Neural cell (in vitro differentiated cells): ENCODE measurements around the gene PRR18. TPM values are rescaled to one million over a fixed set of nuclear protein-coding genes. Genes with fewer than 3 reads are reported as not detected.

Experiments used
- H2AFZ ChIP-seq: fragments of 200-600, 300-800 bp; sonication (generic), shearing (Covaris generic); 2 replicates; pipeline ENCODE4 v1.6.0; 2014; ENCODE audit warnings: low read depth, mild to moderate bottlenecking, antibody characterized with exemption, low read length, moderate library complexity
- H3F3A ChIP-seq: fragments of 200-600 bp; shearing (Covaris generic); 2 replicates; pipeline ENCODE4 v1.6.1; 2016; ENCODE audit warnings: mild to moderate bottlenecking, moderate library complexity, mixed read lengths, antibody characterized with exemption, low read length; ENCODE audit not compliant: insufficient read depth, poor library complexity, severe bottlenecking
- H3K27ac ChIP-seq: fragments of 200-600, 300-800 bp; sonication (generic), shearing (Covaris generic); 2 replicates; pipeline ENCODE4 v1.5.1; 2014; ENCODE audit warnings: mild to moderate bottlenecking, low read length, moderate library complexity
- H3K27me3 ChIP-seq: fragments of 300-800, 200-600 bp; sonication (generic), shearing (Covaris generic); 2 replicates; pipeline ENCODE4 v1.6.0; 2014; ENCODE audit warnings: mild to moderate bottlenecking, low read depth, low read length, moderate library complexity; ENCODE audit not compliant: insufficient read depth
- H3K36me3 ChIP-seq: fragments of 300-800, 200-600 bp; sonication (generic), shearing (Covaris generic); 2 replicates; pipeline ENCODE4 v1.5.1; 2014; ENCODE audit warnings: mild to moderate bottlenecking, antibody characterized with exemption, low read length, moderate library complexity; ENCODE audit not compliant: insufficient read depth
- H3K4me2 ChIP-seq: fragments of 300-800, 200-600 bp; sonication (generic), shearing (Covaris generic); 2 replicates; pipeline ENCODE4 v1.6.0; 2014; ENCODE audit warnings: mild to moderate bottlenecking, low read length
- H3K4me3 ChIP-seq: fragments of 300-800, 200-600 bp; sonication (generic), shearing (Covaris generic); 2 replicates; pipeline ENCODE4 v1.5.1; 2014; ENCODE audit warnings: mild to moderate bottlenecking, low read length, moderate library complexity
- H3K79me2 ChIP-seq: fragments of 200-600 bp; shearing (Covaris generic); replicated peaks from 2 replicates; pipeline ENCODE4 v1.6.0; 2014; ENCODE audit warnings: mild to moderate bottlenecking, low read length, moderate library complexity; ENCODE audit not compliant: insufficient read depth
- H3K9ac ChIP-seq: fragments of 300-800, 200-600 bp; sonication (generic), shearing (Covaris generic); 2 replicates; pipeline ENCODE4 v1.6.1; 2016; ENCODE audit warnings: mild to moderate bottlenecking, low read length, mixed read lengths
- H3K9me2 ChIP-seq: fragments of 200-600 bp; shearing (Covaris generic); 2 replicates; pipeline ENCODE4 v1.6.1; 2016; ENCODE audit warnings: mild to moderate bottlenecking, low read length, mixed read lengths; ENCODE audit not compliant: insufficient read depth
- H3K9me3 ChIP-seq: fragments of 200-600, 300-800 bp; sonication (generic), shearing (Covaris generic); 2 replicates; pipeline ENCODE4 v1.6.1; 2016; ENCODE audit warnings: mild to moderate bottlenecking, mixed run types, low read length, moderate library complexity, mixed read lengths
- H4K20me1 ChIP-seq: fragments of 200-600 bp; shearing (Covaris generic); 2 replicates; pipeline ENCODE4 v1.6.1; 2016; ENCODE audit warnings: mild to moderate bottlenecking, mixed run types; ENCODE audit not compliant: insufficient read depth
- EP300 ChIP-seq: fragments of 450-650 bp; conservative IDR thresholded peaks from 2 replicates; pipeline ENCODE4 v1.6.1; 2014; ENCODE audit warnings: antibody characterized with exemption, mild to moderate bottlenecking, moderate library complexity; ENCODE audit not compliant: poor library complexity, severe bottlenecking
- MXI1 ChIP-seq: fragments of 450-650 bp; conservative IDR thresholded peaks from 2 replicates; pipeline ENCODE4 v1.6.1; 2014; ENCODE audit warnings: antibody characterized with exemption, mild to moderate bottlenecking; ENCODE audit not compliant: poor library complexity, severe bottlenecking
- TAF1 ChIP-seq: IDR thresholded peaks from 2 replicates; pipeline ENCODE4 v1.6.1; 2012; ENCODE audit warnings: low read depth
- polyA plus RNA-seq: library from polyadenylated mRNA; depleted of rRNA; stranded (reverse); fragments of >200 nt; gene quantifications from 2 replicates; pipeline ENCODE4 v1.2.3, GENCODE V29; 2014
- TF ChIP-seq, protein P1 (sequence below): fragments of 450-650 bp; IDR thresholded peaks from 2 replicates; pipeline ENCODE4 v1.5.1; 2014; ENCODE audit warnings: antibody characterized with exemption, mild to moderate bottlenecking, moderate library complexity; ENCODE audit not compliant: poor library complexity, severe bottlenecking
- TF ChIP-seq, protein P2 (sequence below): IDR thresholded peaks from 2 replicates; pipeline ENCODE4 v1.6.1; 2012; ENCODE audit warnings: borderline replicate concordance

PRR18 gene
- polyA plus RNA-seq, 1 donor from 2014 or later = not detected

DNA sequence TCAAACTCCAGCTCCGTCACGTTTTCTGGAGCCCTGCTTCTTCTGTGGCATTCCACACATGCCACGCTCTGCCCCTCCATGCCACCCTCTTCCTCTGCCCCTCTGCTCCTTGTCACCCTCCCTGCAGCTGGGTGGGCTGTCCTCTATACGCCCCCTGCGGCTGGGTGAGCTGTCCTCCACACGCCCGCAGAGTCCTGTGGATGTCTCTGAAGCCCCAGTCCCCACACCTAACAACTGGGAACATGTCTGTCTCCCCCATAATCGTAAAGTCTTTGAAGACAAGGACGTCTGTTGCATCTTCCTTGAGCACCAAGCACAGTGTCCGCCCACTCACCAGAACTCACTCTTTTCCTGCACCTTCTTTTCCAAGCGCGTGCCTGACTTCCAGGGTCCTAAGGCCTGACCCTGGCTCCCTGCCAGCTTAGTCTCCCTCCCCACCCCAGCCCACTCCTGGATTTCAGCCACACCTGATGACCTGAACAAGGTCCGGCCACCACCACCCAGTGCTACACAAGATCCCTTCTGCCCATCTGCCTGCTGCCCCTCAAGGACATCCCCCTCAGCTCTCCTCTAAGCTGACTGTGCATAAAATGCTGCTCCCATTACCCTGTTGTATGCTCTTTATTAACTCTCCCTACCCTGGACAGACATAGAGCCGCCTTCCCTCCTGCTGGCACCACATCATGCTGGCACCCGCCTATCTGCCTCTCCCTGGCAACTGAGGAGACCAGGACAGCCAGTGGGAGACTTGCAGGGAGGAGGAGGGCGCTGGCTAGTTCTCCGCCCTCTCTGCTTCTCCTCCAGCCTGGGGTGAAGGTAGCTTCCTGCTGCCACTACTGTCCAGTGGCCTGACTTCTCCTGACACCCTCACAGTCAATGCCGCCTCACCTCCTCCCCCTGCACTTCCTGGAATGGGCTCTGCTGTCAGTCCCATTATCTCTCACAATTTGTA, 10.7 kb upstream of the PRR18 start:
- Histone ChIP-seq H4K20me1 (no peaks in the 10 kb centered on the region), H3K4me3 (no peak overlapping the region), H3K27me3 (no peaks in the 10 kb centered on the region), H2AFZ (no peak overlapping the region), H3K9ac (no peak overlapping the region), H3K9me2 (no peaks in the 10 kb centered on the region), H3K9me3 (no peaks in the 10 kb centered on the region), H3K4me2 (no peak overlapping the region), H3K27ac (no peak overlapping the region), H3K36me3 (no peaks in the 10 kb centered on the region), H3K79me2 (no peaks in the 10 kb centered on the region), H3F3A (no peaks in the 10 kb centered on the region)
- TF ChIP-seq, protein P1, sequence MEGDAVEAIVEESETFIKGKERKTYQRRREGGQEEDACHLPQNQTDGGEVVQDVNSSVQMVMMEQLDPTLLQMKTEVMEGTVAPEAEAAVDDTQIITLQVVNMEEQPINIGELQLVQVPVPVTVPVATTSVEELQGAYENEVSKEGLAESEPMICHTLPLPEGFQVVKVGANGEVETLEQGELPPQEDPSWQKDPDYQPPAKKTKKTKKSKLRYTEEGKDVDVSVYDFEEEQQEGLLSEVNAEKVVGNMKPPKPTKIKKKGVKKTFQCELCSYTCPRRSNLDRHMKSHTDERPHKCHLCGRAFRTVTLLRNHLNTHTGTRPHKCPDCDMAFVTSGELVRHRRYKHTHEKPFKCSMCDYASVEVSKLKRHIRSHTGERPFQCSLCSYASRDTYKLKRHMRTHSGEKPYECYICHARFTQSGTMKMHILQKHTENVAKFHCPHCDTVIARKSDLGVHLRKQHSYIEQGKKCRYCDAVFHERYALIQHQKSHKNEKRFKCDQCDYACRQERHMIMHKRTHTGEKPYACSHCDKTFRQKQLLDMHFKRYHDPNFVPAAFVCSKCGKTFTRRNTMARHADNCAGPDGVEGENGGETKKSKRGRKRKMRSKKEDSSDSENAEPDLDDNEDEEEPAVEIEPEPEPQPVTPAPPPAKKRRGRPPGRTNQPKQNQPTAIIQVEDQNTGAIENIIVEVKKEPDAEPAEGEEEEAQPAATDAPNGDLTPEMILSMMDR = no peak
- TF ChIP-seq, protein P2, sequence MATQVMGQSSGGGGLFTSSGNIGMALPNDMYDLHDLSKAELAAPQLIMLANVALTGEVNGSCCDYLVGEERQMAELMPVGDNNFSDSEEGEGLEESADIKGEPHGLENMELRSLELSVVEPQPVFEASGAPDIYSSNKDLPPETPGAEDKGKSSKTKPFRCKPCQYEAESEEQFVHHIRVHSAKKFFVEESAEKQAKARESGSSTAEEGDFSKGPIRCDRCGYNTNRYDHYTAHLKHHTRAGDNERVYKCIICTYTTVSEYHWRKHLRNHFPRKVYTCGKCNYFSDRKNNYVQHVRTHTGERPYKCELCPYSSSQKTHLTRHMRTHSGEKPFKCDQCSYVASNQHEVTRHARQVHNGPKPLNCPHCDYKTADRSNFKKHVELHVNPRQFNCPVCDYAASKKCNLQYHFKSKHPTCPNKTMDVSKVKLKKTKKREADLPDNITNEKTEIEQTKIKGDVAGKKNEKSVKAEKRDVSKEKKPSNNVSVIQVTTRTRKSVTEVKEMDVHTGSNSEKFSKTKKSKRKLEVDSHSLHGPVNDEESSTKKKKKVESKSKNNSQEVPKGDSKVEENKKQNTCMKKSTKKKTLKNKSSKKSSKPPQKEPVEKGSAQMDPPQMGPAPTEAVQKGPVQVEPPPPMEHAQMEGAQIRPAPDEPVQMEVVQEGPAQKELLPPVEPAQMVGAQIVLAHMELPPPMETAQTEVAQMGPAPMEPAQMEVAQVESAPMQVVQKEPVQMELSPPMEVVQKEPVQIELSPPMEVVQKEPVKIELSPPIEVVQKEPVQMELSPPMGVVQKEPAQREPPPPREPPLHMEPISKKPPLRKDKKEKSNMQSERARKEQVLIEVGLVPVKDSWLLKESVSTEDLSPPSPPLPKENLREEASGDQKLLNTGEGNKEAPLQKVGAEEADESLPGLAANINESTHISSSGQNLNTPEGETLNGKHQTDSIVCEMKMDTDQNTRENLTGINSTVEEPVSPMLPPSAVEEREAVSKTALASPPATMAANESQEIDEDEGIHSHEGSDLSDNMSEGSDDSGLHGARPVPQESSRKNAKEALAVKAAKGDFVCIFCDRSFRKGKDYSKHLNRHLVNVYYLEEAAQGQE = no peak

DNA sequence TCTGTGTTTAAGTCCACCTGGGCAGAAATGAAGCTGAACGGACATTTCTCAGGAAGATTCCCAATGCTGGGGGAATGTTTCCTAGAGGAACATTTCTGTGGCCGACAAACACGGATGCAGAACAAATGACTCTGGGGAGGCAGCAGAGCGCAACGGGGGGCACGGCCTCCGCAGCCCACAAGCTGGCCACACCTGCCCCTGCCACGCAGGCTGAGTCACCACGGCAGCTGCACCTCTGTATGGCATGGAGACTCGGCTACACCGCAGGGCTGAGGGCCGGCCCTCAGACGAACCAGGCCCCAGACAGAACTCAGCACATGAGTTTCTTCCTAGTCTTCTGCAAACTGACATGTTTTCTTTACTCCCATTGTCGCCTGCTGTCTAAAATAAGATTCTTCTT, 10.0 kb upstream of the PRR18 start:
- Histone ChIP-seq H4K20me1 (no peaks in the 10 kb centered on the region), H2AFZ (no peak overlapping the region), H3K9me3 (no peaks in the 10 kb centered on the region), H3K27me3 (no peaks in the 10 kb centered on the region), H3K27ac (no peak overlapping the region), H3K36me3 (no peaks in the 10 kb centered on the region), H3K79me2 (no peaks in the 10 kb centered on the region), H3K9me2 (no peaks in the 10 kb centered on the region), H3F3A (no peaks in the 10 kb centered on the region), H3K4me2 (no peak overlapping the region), H3K9ac (no peak overlapping the region), H3K4me3 (no peak overlapping the region)
- TF ChIP-seq, protein P2 = no peak
- TF ChIP-seq MXI1 = no peak
- no peak for TF ChIP-seq TAF1
- TF ChIP-seq EP300 = no peak
